HG02973 (cell line): Measurements from ENCODE around the gene ANKRD34A.

Experiments used
- ATAC-seq: cut with Tn5 transposase; IDR thresholded peaks from one replicate; pipeline ENCODE4 v1.9.1; 2021; ENCODE audit warnings: moderate library complexity; ENCODE audit not compliant: unreplicated experiment

ANKRD34A gene

DNA sequence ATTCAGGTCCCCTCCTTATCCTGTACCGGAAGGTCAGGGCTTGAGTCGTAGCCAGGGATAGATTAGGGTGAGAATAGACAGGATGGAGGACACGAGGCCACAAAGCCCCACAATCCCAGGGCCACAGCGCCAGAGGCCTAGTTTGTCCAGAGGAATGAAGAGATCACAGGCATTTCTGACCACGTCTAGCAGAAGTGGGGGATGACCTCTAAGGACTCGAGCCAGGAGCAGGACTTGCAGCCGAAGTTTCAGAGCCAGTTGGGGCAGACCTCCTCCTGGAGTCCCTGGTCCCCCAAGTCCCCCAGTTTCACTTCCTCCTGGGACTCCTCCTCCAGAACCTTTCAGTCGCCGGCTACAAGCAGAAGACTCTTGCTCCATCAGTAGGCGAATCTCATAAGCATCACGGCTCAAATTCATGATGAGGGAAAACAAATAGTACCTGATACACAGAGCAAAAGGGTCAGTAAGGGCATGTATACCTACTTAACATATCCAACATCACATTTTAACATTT is 52.2 kb downstream of the ANKRD34A start:
- no peak for ATAC-seq
